ENCODE results near the gene ZNF135. TPM values are rescaled to one million over a fixed set of nuclear protein-coding genes. Genes with fewer than 3 reads are reported as not detected.

The ZNF135 gene
- total RNA-seq (2022) (not detected in 2 replicates), Bru-seq, nascent RNA (not detected), BruChase-seq, experiment 1, labeled RNA remaining after a 6-hour chase (not detected), BruChase-seq, experiment 2, labeled RNA remaining after a 2-hour chase (not detected)
- long read RNA-seq, partial matches to known transcripts, result 0 of 2 reads
- long read RNA-seq, other reads (novel, unspliced or antisense), result 2 of 2 reads

- TF ChIP-seq, protein P1, sequence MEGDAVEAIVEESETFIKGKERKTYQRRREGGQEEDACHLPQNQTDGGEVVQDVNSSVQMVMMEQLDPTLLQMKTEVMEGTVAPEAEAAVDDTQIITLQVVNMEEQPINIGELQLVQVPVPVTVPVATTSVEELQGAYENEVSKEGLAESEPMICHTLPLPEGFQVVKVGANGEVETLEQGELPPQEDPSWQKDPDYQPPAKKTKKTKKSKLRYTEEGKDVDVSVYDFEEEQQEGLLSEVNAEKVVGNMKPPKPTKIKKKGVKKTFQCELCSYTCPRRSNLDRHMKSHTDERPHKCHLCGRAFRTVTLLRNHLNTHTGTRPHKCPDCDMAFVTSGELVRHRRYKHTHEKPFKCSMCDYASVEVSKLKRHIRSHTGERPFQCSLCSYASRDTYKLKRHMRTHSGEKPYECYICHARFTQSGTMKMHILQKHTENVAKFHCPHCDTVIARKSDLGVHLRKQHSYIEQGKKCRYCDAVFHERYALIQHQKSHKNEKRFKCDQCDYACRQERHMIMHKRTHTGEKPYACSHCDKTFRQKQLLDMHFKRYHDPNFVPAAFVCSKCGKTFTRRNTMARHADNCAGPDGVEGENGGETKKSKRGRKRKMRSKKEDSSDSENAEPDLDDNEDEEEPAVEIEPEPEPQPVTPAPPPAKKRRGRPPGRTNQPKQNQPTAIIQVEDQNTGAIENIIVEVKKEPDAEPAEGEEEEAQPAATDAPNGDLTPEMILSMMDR (IDR thresholded peaks at IDR 0.05; ENCODE audit: unreplicated experiment), result no peak
- Mint-ChIP-seq H3K36me3 (ENCODE audit: insufficient read depth, unreplicated experiment) (peaks cover 9% of the 10 kb centered on the region), H3K9me3 (ENCODE audit: low read depth, unreplicated experiment) (peaks cover 10% of the 10 kb centered on the region), H3K27ac (ENCODE audit: unreplicated experiment) (no peak within 1 kb of the TSS), H3K27me3 (ENCODE audit: unreplicated experiment) (no peaks in the 10 kb centered on the region), H3K4me3 (ENCODE audit: low read depth, unreplicated experiment) (no peak within 1 kb of the TSS), H3K4me1 (ENCODE audit: low read depth, unreplicated experiment) (no peaks in the 10 kb centered on the region)
- CTCF ChIA-PET, result no interaction called here
- BruUV-seq (replicated peaks), result no TSS peak
- intact Hi-C loops (cut with micrococcal nuclease; ENCODE audit: unreplicated experiment), result no loop called here
- no peak for DNase-seq
These were observed at the start of gene ZNF135 for GRCh38 chr19:58059003-58059670. Gene ZNF135, plus strand, starts transcription at chr19:58059282. Its CDS starts 721 bp downstream, at chr19:58060003.

- CTCF ChIA-PET, result no interaction called here
- no peak for DNase-seq
- TF ChIP-seq, protein P1 (IDR thresholded peaks at IDR 0.05; ENCODE audit: unreplicated experiment), result no peak
- Mint-ChIP-seq H3K9me3 (ENCODE audit: low read depth, unreplicated experiment) (peaks cover 39% of the 10 kb centered on the region), H3K27ac (ENCODE audit: unreplicated experiment) (no peak overlapping the region), H3K4me3 (ENCODE audit: low read depth, unreplicated experiment) (peak overlapping the region; percentile 66), H3K4me1 (ENCODE audit: low read depth, unreplicated experiment) (no peaks in the 10 kb centered on the region), H3K27me3 (ENCODE audit: unreplicated experiment) (no peaks in the 10 kb centered on the region), H3K36me3 (ENCODE audit: insufficient read depth, unreplicated experiment) (peaks cover 30% of the 10 kb centered on the region)
- intact Hi-C loops (cut with micrococcal nuclease; ENCODE audit: unreplicated experiment), result loop anchor here (10.0 kb wide), 1 partner anchor 574 kb away; the partner anchor contains the start of gene ZNF749
- BruUV-seq (replicated peaks), result no TSS peak
These were observed 49.8 kb upstream of the ZNF135 start for GRCh38 chr19:58009301-58009665.

DNA sequence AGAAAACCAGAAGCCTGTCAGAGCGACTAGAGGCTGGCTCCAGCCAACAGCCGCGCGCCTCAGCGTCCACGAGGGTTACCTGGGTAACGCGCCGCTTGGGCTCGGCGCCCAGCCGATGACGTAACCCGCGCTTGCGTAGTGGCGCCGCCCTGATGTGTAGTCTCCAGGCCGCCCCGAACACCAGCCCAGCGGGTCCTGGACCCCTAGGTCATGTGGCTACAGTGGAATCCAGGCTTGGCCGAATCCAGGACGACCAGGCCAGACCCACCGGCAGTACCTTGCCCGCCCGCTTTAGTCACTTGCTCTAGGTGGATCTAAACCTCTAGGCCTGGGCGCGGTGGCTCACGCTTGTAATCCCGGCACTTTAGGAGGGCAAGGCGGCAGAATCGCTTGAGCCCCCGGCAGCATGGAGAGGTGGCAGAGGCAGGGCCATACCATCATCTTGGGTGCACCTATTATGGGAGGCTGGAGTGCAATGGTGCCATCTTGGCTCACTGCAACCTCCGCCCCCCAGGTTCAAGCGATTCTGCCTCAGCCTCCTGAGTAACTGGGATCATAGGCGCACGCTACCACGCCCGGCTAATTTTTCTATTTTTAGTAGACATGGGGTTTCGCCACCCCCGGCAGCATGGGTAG is 49.3 kb upstream of the ZNF135 start:
- CTCF ChIA-PET, result no interaction called here
- Mint-ChIP-seq H3K27ac (ENCODE audit: unreplicated experiment) (peak overlapping the region; percentile 58), H3K36me3 (ENCODE audit: insufficient read depth, unreplicated experiment) (peaks cover 26% of the 10 kb centered on the region), H3K27me3 (ENCODE audit: unreplicated experiment) (no peaks in the 10 kb centered on the region), H3K4me3 (ENCODE audit: low read depth, unreplicated experiment) (peak overlapping the region; percentile 66), H3K4me1 (ENCODE audit: low read depth, unreplicated experiment) (no peaks in the 10 kb centered on the region), H3K9me3 (ENCODE audit: low read depth, unreplicated experiment) (peaks cover 36% of the 10 kb centered on the region)
- TF ChIP-seq, protein P1 (IDR thresholded peaks at IDR 0.05; ENCODE audit: unreplicated experiment), result no peak
- no TSS peak for BruUV-seq (replicated peaks)
- peak; percentile 87 for DNase-seq
- intact Hi-C loops (cut with micrococcal nuclease; ENCODE audit: unreplicated experiment), result loop anchor here (10.0 kb wide), 1 partner anchor 575 kb away; the partner anchor contains the start of gene ZNF749

GRCh38 chr19:58010507-58010906 is 48.6 kb upstream of the ZNF135 start:
- H3K9me3 Mint-ChIP-seq (ENCODE audit: low read depth, unreplicated experiment), result peaks cover 33% of the 10 kb centered on the region
- no peak overlapping the region for H3K27ac Mint-ChIP-seq (ENCODE audit: unreplicated experiment)

More at GRCh38 chr19:58010507-58010906, 48.6 kb upstream of the ZNF135 start:
- no peak for DNase-seq
- CTCF ChIA-PET, result no interaction called here
- H3K36me3 Mint-ChIP-seq (ENCODE audit: insufficient read depth, unreplicated experiment), result peaks cover 22% of the 10 kb centered on the region
- H3K4me3 Mint-ChIP-seq (ENCODE audit: low read depth, unreplicated experiment), result no peak overlapping the region
- TF ChIP-seq, protein P1 (IDR thresholded peaks at IDR 0.05; ENCODE audit: unreplicated experiment), result no peak
- H3K4me1 Mint-ChIP-seq (ENCODE audit: low read depth, unreplicated experiment), result no peaks in the 10 kb centered on the region
- no TSS peak for BruUV-seq (replicated peaks)
- no peaks in the 10 kb centered on the region for H3K27me3 Mint-ChIP-seq (ENCODE audit: unreplicated experiment)
- intact Hi-C loops (cut with micrococcal nuclease; ENCODE audit: unreplicated experiment), result no loop called here
